ENCODE data around the gene PHOX2B. TPM values are rescaled to one million over a fixed set of nuclear protein-coding genes. Genes with fewer than 3 reads are reported as not detected.
"Not testable (repeated sequence)": the region's sequence is repeated elsewhere in the genome, so short reads cannot be mapped to it uniquely, and the experiment has no call there.

The PHOX2B gene
- total RNA-seq, 1 donor: 0.10 TPM

- Histone ChIP-seq H3K4me3 (ENCODE audit: low read length) (no peak overlapping the region), H3K9me3 (ENCODE audit: low read depth, low read length) (no peaks in the 10 kb centered on the region), H3K27me3 (ENCODE audit: insufficient read depth, low read length) (no peaks in the 10 kb centered on the region), H3K4me1 (ENCODE audit: insufficient read depth, low read length) (no peaks in the 10 kb centered on the region)
Observed at GRCh38 chr4:41734371-41734770, 14.2 kb downstream of the PHOX2B start.

DNA sequence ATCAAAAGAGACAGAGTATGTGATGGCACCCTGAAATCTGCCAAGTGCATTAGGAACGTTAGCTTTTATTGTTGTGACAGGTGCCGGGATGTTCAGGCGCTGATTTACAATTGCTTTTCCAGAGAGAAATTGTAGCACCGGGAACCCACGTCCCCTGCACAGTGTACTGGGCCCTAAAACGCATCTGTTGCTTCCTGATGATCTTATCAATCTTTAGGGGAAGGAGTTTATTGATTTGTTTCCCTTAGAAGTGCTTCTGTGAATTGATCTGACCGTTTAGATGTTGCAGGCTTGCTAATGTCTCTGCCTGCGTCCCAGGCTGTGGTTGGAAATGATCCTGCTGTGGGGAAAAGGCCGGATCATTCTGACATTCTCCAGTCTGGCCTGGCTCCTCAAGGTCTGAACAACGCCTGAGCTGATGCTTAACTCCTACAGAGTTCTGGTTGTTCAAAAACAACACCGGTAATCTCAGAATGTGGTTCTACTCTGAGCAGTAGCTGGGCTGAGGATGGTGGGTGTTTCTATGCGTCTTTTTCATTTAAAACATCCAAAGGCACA is 16.9 kb downstream of the PHOX2B start:
- no peak overlapping the region for H3K4me3 ChIP-seq (ENCODE audit: low read length)
- no peaks in the 10 kb centered on the region for H3K27me3 ChIP-seq (ENCODE audit: insufficient read depth, low read length)
- no peaks in the 10 kb centered on the region for H3K9me3 ChIP-seq (ENCODE audit: low read depth, low read length)
- H3K4me1 ChIP-seq (ENCODE audit: insufficient read depth, low read length): no peaks in the 10 kb centered on the region

DNA sequence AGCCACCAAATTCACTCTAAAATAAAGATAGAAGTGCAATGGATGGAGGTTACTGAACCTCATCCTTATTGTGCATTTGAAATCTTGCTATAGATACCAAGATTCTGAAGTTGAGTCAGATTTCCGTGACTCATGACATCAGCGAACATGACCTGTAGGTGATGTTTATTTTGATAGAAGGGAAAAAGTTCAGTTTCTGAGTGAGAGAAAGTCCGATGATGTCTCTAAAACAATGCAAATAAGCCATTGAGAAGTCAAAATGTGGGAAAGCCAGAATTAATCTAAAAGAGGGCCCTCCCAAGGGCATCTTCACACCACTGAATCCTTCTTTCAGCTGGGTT is 20.0 kb downstream of the PHOX2B start:
- Histone ChIP-seq H3K4me3 (ENCODE audit: low read length) (no peak overlapping the region), H3K9me3 (ENCODE audit: low read depth, low read length) (peaks cover 12% of the 10 kb centered on the region), H3K4me1 (ENCODE audit: insufficient read depth, low read length) (no peaks in the 10 kb centered on the region), H3K27me3 (ENCODE audit: insufficient read depth, low read length) (no peaks in the 10 kb centered on the region)

- peaks cover 3% of the 10 kb centered on the region for H3K27me3 ChIP-seq (ENCODE audit: insufficient read depth, low read length)
- H3K9me3 ChIP-seq (ENCODE audit: low read depth, low read length): peaks cover 12% of the 10 kb centered on the region
- H3K4me3 ChIP-seq (ENCODE audit: low read length): no peak overlapping the region
- no peaks in the 10 kb centered on the region for H3K4me1 ChIP-seq (ENCODE audit: insufficient read depth, low read length)
Observed at GRCh38 chr4:41727861-41728572, 20.5 kb downstream of the PHOX2B start.

DNA sequence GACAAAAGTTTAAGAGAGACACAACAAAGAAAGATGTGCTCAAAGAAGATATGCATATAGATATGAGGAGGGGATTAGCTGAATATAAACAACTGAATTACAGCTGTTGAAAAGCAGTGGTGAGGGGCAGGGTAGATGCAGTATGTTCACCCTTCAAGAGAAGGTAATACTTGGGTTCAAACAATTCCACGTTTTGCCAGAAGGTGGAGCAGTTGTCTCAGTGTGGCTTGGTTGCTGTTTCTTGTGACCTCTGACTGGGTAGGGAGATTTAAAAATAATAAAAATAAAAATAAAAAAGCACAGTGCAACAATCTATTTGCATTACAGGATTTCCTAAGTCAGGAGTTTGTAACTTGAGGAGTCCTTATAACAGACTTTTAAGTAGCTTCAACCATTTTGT is 23.3 kb downstream of the PHOX2B start:
- H3K9me3 ChIP-seq (ENCODE audit: low read depth, low read length): peaks cover 12% of the 10 kb centered on the region
- peaks cover 3% of the 10 kb centered on the region for H3K27me3 ChIP-seq (ENCODE audit: insufficient read depth, low read length)
- H3K4me1 ChIP-seq (ENCODE audit: insufficient read depth, low read length): no peaks in the 10 kb centered on the region
- no peak overlapping the region for H3K4me3 ChIP-seq (ENCODE audit: low read length)

DNA sequence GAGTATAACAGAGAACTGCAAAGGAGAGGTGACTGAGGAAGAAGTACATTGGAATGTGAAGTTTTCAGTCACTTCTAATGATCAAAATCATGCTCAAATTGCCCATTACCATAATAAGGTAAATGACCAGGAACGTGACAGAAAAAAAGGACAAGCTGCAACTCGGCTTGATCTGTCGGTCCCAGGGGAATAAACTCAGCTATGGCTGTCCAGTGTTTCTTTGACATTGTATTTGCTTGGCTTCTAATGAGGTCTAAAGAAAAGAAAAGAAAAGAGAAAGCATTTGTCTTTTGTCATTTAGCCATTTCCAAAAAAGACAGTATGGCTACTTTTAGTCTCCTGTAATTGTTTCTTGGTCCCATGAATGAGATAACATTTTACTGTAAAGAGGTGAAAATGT is 25.2 kb downstream of the PHOX2B start:
- Histone ChIP-seq H3K4me3 (ENCODE audit: low read length) (no peak overlapping the region), H3K4me1 (ENCODE audit: insufficient read depth, low read length) (no peaks in the 10 kb centered on the region), H3K9me3 (ENCODE audit: low read depth, low read length) (peaks cover 12% of the 10 kb centered on the region), H3K27me3 (ENCODE audit: insufficient read depth, low read length) (peaks cover 3% of the 10 kb centered on the region)

DNA sequence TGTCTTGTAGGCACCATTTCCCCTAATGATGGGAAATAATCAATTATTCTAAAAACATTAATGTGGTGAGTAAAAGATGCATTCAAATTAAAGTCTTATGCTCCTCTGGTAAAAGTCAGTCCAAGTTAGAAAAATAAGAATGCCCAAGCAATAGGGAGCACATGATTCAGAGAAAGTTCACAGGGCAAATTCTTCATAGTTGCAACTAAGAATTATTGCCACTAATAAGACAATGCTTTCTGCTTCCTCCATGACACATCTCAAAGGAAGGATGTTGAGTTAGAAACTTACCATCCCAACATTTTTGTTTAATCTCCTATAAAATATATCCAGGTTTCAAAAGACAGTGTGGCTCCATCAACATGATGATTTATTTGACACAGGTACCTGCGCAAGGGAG is 26.3 kb downstream of the PHOX2B start:
- peaks cover 12% of the 10 kb centered on the region for H3K9me3 ChIP-seq (ENCODE audit: low read depth, low read length)
- peaks cover 3% of the 10 kb centered on the region for H3K27me3 ChIP-seq (ENCODE audit: insufficient read depth, low read length)
- no peak overlapping the region for H3K4me3 ChIP-seq (ENCODE audit: low read length)
- no peaks in the 10 kb centered on the region for H3K4me1 ChIP-seq (ENCODE audit: insufficient read depth, low read length)

- no peaks in the 10 kb centered on the region for H3K4me1 ChIP-seq (ENCODE audit: insufficient read depth, low read length)
- no peaks in the 10 kb centered on the region for H3K9me3 ChIP-seq (ENCODE audit: low read depth, low read length)
- no peak overlapping the region for H3K4me3 ChIP-seq (ENCODE audit: low read length)
Observed at GRCh38 chr4:41719417-41719816, 29.1 kb downstream of the PHOX2B start.

DNA sequence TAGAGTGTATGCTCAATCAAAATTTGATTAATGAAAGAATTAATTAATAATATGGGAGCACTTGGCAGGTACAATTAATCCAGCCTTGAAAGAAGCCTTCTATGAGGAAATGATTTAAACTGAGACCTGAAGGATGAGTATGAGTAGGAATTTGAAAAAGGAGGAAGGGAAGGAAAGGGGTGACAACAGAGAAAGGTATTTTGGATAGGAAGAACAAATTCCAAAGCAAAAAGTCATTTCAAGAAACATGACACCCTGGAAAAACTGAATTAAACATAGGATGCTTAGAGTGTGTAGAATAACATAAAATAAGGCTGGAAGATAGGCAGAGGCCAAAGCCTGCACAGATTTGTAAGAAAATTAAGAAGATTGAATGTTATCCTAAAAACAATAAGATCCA is 29.6 kb downstream of the PHOX2B start:
- Histone ChIP-seq H3K27me3 (ENCODE audit: insufficient read depth, low read length) (peaks cover 3% of the 10 kb centered on the region), H3K4me1 (ENCODE audit: insufficient read depth, low read length) (no peaks in the 10 kb centered on the region), H3K4me3 (ENCODE audit: low read length) (no peak overlapping the region), H3K9me3 (ENCODE audit: low read depth, low read length) (no peaks in the 10 kb centered on the region)

More at GRCh38 chr4:41719417-41719816, 29.1 kb downstream of the PHOX2B start:
- H3K27me3 ChIP-seq (ENCODE audit: insufficient read depth, low read length): peaks cover 3% of the 10 kb centered on the region

DNA sequence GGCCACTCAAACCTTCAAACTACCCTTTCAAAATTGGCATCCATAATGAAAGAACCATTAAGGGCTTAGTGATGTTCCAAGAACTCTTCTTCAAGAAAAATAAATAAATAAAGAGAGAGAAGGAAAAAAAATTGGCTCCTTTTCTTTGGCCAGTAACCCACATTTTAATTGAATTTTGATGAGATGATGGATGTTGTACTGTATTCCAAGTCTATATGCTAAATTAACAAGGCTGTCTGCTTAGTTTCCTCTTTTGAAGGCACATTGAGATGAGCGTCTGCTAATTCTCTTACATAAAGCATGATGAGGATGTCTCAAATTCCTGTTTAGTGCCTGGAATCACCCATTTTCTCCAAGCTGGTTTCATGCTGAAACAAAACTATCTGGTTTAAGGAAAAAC is 33.4 kb downstream of the PHOX2B start:
- Histone ChIP-seq H3K4me1 (ENCODE audit: insufficient read depth, low read length) (no peaks in the 10 kb centered on the region), H3K9me3 (ENCODE audit: low read depth, low read length) (no peaks in the 10 kb centered on the region)

DNA sequence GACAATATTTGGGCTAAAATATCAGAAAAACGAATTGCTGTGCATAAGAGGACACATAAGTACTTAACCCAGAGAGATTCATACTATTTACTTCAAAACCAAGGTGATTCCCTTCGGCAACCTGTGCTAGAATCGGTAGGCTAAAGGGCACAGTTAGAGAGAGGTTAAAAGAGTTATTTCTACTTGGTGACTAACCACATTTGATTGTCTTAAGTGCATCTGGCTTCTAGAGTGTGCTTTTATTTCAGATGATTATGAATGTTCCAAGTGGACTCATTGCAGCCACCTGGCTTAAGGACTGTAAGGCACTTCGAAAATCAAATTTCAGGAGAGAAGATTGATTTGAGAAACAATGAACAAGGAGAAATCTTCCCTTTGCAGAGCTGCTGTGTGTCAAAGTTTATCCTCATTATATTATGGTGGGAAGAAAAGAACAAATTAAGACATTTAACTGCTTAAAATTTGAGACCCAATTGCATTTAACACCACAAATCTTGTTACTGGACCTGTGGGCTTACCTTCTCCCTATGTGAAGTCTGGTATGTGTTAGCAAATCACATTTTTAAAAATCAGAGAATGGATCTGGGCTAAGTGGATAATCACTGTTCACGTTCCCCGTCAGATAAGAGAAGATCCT is 34.0 kb downstream of the PHOX2B start:
- no peak overlapping the region for H3K4me3 ChIP-seq (ENCODE audit: low read length)
- H3K27me3 ChIP-seq (ENCODE audit: insufficient read depth, low read length): no peaks in the 10 kb centered on the region
- H3K9me3 ChIP-seq (ENCODE audit: low read depth, low read length): no peaks in the 10 kb centered on the region
- no peaks in the 10 kb centered on the region for H3K4me1 ChIP-seq (ENCODE audit: insufficient read depth, low read length)

More for the DNA sequence above, 33.4 kb downstream of the PHOX2B start:
- no peaks in the 10 kb centered on the region for H3K27me3 ChIP-seq (ENCODE audit: insufficient read depth, low read length)
- H3K4me3 ChIP-seq (ENCODE audit: low read length): no peak overlapping the region

GRCh38 chr4:41713768-41714167 is 34.8 kb downstream of the PHOX2B start:
- no peaks in the 10 kb centered on the region for H3K27me3 ChIP-seq (ENCODE audit: insufficient read depth, low read length)
- H3K9me3 ChIP-seq (ENCODE audit: low read depth, low read length): no peaks in the 10 kb centered on the region
- H3K4me1 ChIP-seq (ENCODE audit: insufficient read depth, low read length): no peaks in the 10 kb centered on the region
- no peak overlapping the region for H3K4me3 ChIP-seq (ENCODE audit: low read length)

- H3K4me3 ChIP-seq (ENCODE audit: low read length): no peak overlapping the region
- H3K4me1 ChIP-seq (ENCODE audit: insufficient read depth, low read length): no peaks in the 10 kb centered on the region
- no peaks in the 10 kb centered on the region for H3K27me3 ChIP-seq (ENCODE audit: insufficient read depth, low read length)
- H3K9me3 ChIP-seq (ENCODE audit: low read depth, low read length): no peaks in the 10 kb centered on the region
Observed at GRCh38 chr4:41712425-41712824, 36.1 kb downstream of the PHOX2B start.

GRCh38 chr4:41711654-41712053 is 36.9 kb downstream of the PHOX2B start:
- H3K4me1 ChIP-seq (ENCODE audit: insufficient read depth, low read length); H3K27me3 ChIP-seq (ENCODE audit: insufficient read depth, low read length); H3K9me3 ChIP-seq (ENCODE audit: low read depth, low read length); H3K4me3 ChIP-seq (ENCODE audit: low read length): not testable (repeated sequence)

- no peaks in the 10 kb centered on the region for H3K4me1 ChIP-seq (ENCODE audit: insufficient read depth, low read length)
- H3K9me3 ChIP-seq (ENCODE audit: low read depth, low read length): no peaks in the 10 kb centered on the region
- no peaks in the 10 kb centered on the region for H3K27me3 ChIP-seq (ENCODE audit: insufficient read depth, low read length)
- no peak overlapping the region for H3K4me3 ChIP-seq (ENCODE audit: low read length)
Observed at GRCh38 chr4:41709844-41710481, 38.6 kb downstream of the PHOX2B start.

Measured in mononuclear cell (primary cell).